HEK293 (cell line): Measurements from ENCODE around the gene CFAP410.

ENCODE experiments used
- CTCF ChIA-PET: fragments of 350-600 bp; formaldehyde crosslinking; extraction: SDS; loops from one replicate; lab custom pipeline; 2021; ENCODE audit warnings: antibody characterized with exemption; lab: Yijun Ruan, JAX
- POLR2A ChIA-PET: fragments of 300-600 bp; formaldehyde crosslinking; extraction: SDS; loops from one replicate; lab custom pipeline; 2020; ENCODE audit warnings: antibody characterized with exemption, inconsistent platforms; lab: Yijun Ruan, JAX
- H3K27ac ChIP-seq: fragments of 200-500 bp; sonication (Bioruptor generic); 2 replicates; pipeline ENCODE4 v1.5.1; 2014; ENCODE audit warnings: low read depth, low read length, control low read depth, inconsistent platforms; ENCODE audit errors: extremely low read depth
- H3K36me3 ChIP-seq, 2 experiments: fragments of 200-500 bp in 1 of 2; sonication (Bioruptor generic) in 1 of 2; 1 replicate in 1 of 2; 2 replicates in 1 of 2; pipeline ENCODE4 v1.5.1; 2014 to 2017; ENCODE audit warnings: inconsistent platforms in 2 of 2, low read length in 2 of 2; ENCODE audit not compliant: control insufficient read depth in 2 of 2, insufficient read depth in 1 of 2
- H3K4me1 ChIP-seq: fragments of 200-500 bp; sonication (Bioruptor generic); 2 replicates; pipeline ENCODE4 v1.5.1; 2014; ENCODE audit warnings: mild to moderate bottlenecking, low read length, inconsistent platforms; ENCODE audit not compliant: control insufficient read depth, insufficient read depth
- H3K4me3 ChIP-seq: 2 replicates; pipeline ENCODE4 v1.5.1; 2011; ENCODE audit warnings: low read depth, mild to moderate bottlenecking, control low read depth, low read length, moderate library complexity
- H3K9me3 ChIP-seq: fragments of 200-500 bp; sonication (Bioruptor generic); 2 replicates; pipeline ENCODE4 v1.5.1; 2014; ENCODE audit warnings: low read depth, low read length, inconsistent platforms; ENCODE audit not compliant: control insufficient read depth, insufficient read depth
- HOXA7 ChIP-seq: sonication (generic); formaldehyde crosslinking; IDR thresholded peaks from 2 replicates; pipeline ENCODE4 v1.8.1; 2022; ENCODE audit warnings: missing genetic modification reagents, borderline replicate concordance
- KLF7 ChIP-seq: fragments of 450-650 bp; formaldehyde crosslinking; IDR thresholded peaks from 2 replicates; pipeline ENCODE4 v1.5.1; 2016; ENCODE audit warnings: missing biosample characterization, missing genetic modification characterization, borderline replicate concordance
- MEIS1 ChIP-seq: sonication (generic); formaldehyde crosslinking; IDR thresholded peaks from 2 replicates; pipeline ENCODE4 v1.8.1; 2022; ENCODE audit warnings: missing genetic modification reagents, mild to moderate bottlenecking, borderline replicate concordance
- PRDM10 ChIP-seq: fragments of 450-650 bp; formaldehyde crosslinking; IDR thresholded peaks from 2 replicates; pipeline ENCODE4 v1.5.1; 2016; ENCODE audit warnings: missing biosample characterization, missing genetic modification characterization
- RBAK ChIP-seq: fragments of 450-650 bp; formaldehyde crosslinking; IDR thresholded peaks from 2 replicates; pipeline ENCODE4 v1.5.1; 2016; ENCODE audit warnings: missing biosample characterization, missing genetic modification characterization
- SP3 ChIP-seq: fragments of 450-650 bp; formaldehyde crosslinking; IDR thresholded peaks from 2 replicates; pipeline ENCODE4 v1.5.1; 2016; ENCODE audit warnings: missing biosample characterization, missing genetic modification characterization
- TRIM28 ChIP-seq: IDR thresholded peaks from 2 replicates; pipeline ENCODE4 v1.6.1; 2011; ENCODE audit warnings: low read length, control low read depth, borderline replicate concordance
- ZBTB10 ChIP-seq: fragments of 450-650 bp; formaldehyde crosslinking; IDR thresholded peaks from 2 replicates; pipeline ENCODE4 v1.5.1; 2016; ENCODE audit warnings: missing biosample characterization, missing genetic modification characterization
- ZNF132 ChIP-seq: fragments of 450-650 bp; formaldehyde crosslinking; IDR thresholded peaks from 2 replicates; pipeline ENCODE4 v1.5.1; 2017; ENCODE audit warnings: missing biosample characterization, missing genetic modification characterization, borderline replicate concordance
- ZNF23 ChIP-seq: fragments of 450-650 bp; formaldehyde crosslinking; IDR thresholded peaks from 2 replicates; pipeline ENCODE4 v1.5.1; 2016; ENCODE audit warnings: missing biosample characterization, missing genetic modification characterization, borderline replicate concordance
- ZNF416 ChIP-seq: fragments of 450-650 bp; formaldehyde crosslinking; IDR thresholded peaks from 2 replicates; pipeline ENCODE4 v1.5.1; 2016; ENCODE audit warnings: missing biosample characterization, missing genetic modification characterization
- ZNF518A ChIP-seq: fragments of 450-650 bp; formaldehyde crosslinking; conservative IDR thresholded peaks from 2 replicates; pipeline ENCODE4 v1.5.1; 2016; ENCODE audit warnings: low read depth, missing biosample characterization, missing genetic modification characterization
- ZNF549 ChIP-seq: fragments of 450-650 bp; IDR thresholded peaks from 2 replicates; pipeline ENCODE4 v1.5.1; 2018; ENCODE audit warnings: missing biosample characterization, missing genetic modification characterization, mild to moderate bottlenecking, inconsistent platforms, moderate library complexity
- ZNF596 ChIP-seq: fragments of 450-650 bp; IDR thresholded peaks from 2 replicates; pipeline ENCODE4 v1.5.0; 2018; ENCODE audit warnings: missing biosample characterization, mild to moderate bottlenecking, missing genetic modification characterization, moderate library complexity
- ZNF645 ChIP-seq: fragments of 450-650 bp; formaldehyde crosslinking; IDR thresholded peaks from 2 replicates; pipeline ENCODE4; 2016; ENCODE audit warnings: missing biosample characterization, missing genetic modification characterization
- ZNF768 ChIP-seq: fragments of 450-650 bp; formaldehyde crosslinking; IDR thresholded peaks from 2 replicates; pipeline ENCODE4 v1.5.1; 2018; ENCODE audit warnings: missing biosample characterization, mild to moderate bottlenecking, missing genetic modification characterization
- ZNF830 ChIP-seq: fragments of 450-650 bp; IDR thresholded peaks from 2 replicates; pipeline ENCODE4 v1.5.0; 2018; ENCODE audit warnings: missing biosample characterization, missing genetic modification characterization, low read depth, mild to moderate bottlenecking, moderate library complexity

Gene CFAP410

GRCh38 chr21:44357064-44357837 lies 18.1 kb upstream of the CFAP410 start:
- Histone ChIP-seq H3K4me1 (no peaks in the 10 kb centered on the region), H3K9me3 (no peaks in the 10 kb centered on the region), H3K27ac (no peak overlapping the region), H3K36me3 (no peaks in the 10 kb centered on the region), H3K4me3 (no peak overlapping the region)
- TF ChIP-seq ZNF768 (no peak), RBAK (tag by site-specific recombination) (no peak), PRDM10 (tag by site-specific recombination) (no peak), ZNF416 (tag by site-specific recombination) (no peak), ZNF549 (tag by site-specific recombination) (no peak)
- ChIA-PET CTCF (no interaction called here), POLR2A (no interaction called here)

GRCh38 chr21:44356636-44357035 lies 17.4 kb upstream of the CFAP410 start:
- no peak for TF ChIP-seq MEIS1
- TF ChIP-seq KLF7 (tag by site-specific recombination): no peak
- TF ChIP-seq ZNF645 (tag by site-specific recombination): no peak
- no peak for TF ChIP-seq ZNF23
- TF ChIP-seq HOXA7 (CRISPR knock-in tag): no peak
- TF ChIP-seq SP3: no peak
- TF ChIP-seq ZNF132 (tag by site-specific recombination): no peak
- TF ChIP-seq ZNF596 (tag by site-specific recombination): no peak
- TF ChIP-seq TRIM28: no peak
- TF ChIP-seq ZNF830 (tag by site-specific recombination): no peak
- no peak for TF ChIP-seq ZNF518A
- no peak for TF ChIP-seq ZBTB10
- Histone ChIP-seq H3K36me3 (no peaks in the 10 kb centered on the region), H3K4me1 (no peaks in the 10 kb centered on the region), H3K9me3 (no peaks in the 10 kb centered on the region), H3K27ac (no peak overlapping the region), H3K4me3 (no peak overlapping the region)
- POLR2A ChIA-PET: no interaction called here
- CTCF ChIA-PET: no interaction called here
